NCI-H82 treated with DMSO at 0.1 percent for 48 hours (cell line): ENCODE data around the gene HPGD.

Experiments
- DNase-seq: peaks from one replicate; lab custom pipeline; 2025; ENCODE audit not compliant: unreplicated experiment; lab: John Stamatoyannopoulos, UW

The HPGD gene

GRCh38 chr4:174522183-174523024, at the start of gene HPGD:
TSS of gene HPGD (minus strand) at chr4:174522488. CDS start at chr4:174522451, 37 bp downstream.
- DNase-seq, result no peak

GRCh38 chr4:174564529-174564928, 42.2 kb upstream of the HPGD start:
- DNase-seq, result no peak

GRCh38 chr4:174563399-174563798, 41.1 kb upstream of the HPGD start:
- DNase-seq, result no peak

GRCh38 chr4:174561560-174561959, 39.3 kb upstream of the HPGD start:
- DNase-seq, result no peak

GRCh38 chr4:174559894-174560293, 37.6 kb upstream of the HPGD start:
- DNase-seq, result no peak

GRCh38 chr4:174555789-174556630, 33.7 kb upstream of the HPGD start:
- DNase-seq, result no peak

- DNase-seq, result no peak
Observed at GRCh38 chr4:174554231-174554728, 32.0 kb upstream of the HPGD start.

- no peak for DNase-seq
Observed at GRCh38 chr4:174553828-174554227, 31.5 kb upstream of the HPGD start.

- DNase-seq, result no peak
Observed at GRCh38 chr4:174553031-174553430, 30.7 kb upstream of the HPGD start.

GRCh38 chr4:174550541-174550940, 28.3 kb upstream of the HPGD start:
- DNase-seq, result no peak

GRCh38 chr4:174549721-174550120, 27.4 kb upstream of the HPGD start:
- no peak for DNase-seq

GRCh38 chr4:174545268-174545667, 23.0 kb upstream of the HPGD start:
- DNase-seq, result no peak

GRCh38 chr4:174544496-174544895, 22.2 kb upstream of the HPGD start:
- DNase-seq, result no peak

- no peak for DNase-seq
Observed at GRCh38 chr4:174540175-174540574, 17.9 kb upstream of the HPGD start.

GRCh38 chr4:174539571-174539970, 17.3 kb upstream of the HPGD start:
- DNase-seq, result no peak

GRCh38 chr4:174538876-174539250, 16.6 kb upstream of the HPGD start:
- no peak for DNase-seq

GRCh38 chr4:174538123-174538875, 16.0 kb upstream of the HPGD start:
- no peak for DNase-seq

GRCh38 chr4:174537634-174538033, 15.3 kb upstream of the HPGD start:
- DNase-seq, result no peak

- no peak for DNase-seq
Observed at GRCh38 chr4:174534461-174534860, 12.2 kb upstream of the HPGD start.

- DNase-seq, result no peak
Observed at GRCh38 chr4:174532445-174532844, 10.2 kb upstream of the HPGD start.

- DNase-seq, result no peak
Observed at GRCh38 chr4:174531486-174531885, 9.2 kb upstream of the HPGD start.
